ENCODE measurements around the gene FTH1. TPM values are rescaled to one million over a fixed set of nuclear protein-coding genes. Genes with fewer than 3 reads are reported as not detected.
A peak's percentile ranks its signal among the peaks of the same experiment; 100 is the strongest.

FTH1 gene
- total and polyA plus RNA-seq, 2 of the 13 experiments (the other 11 are each of a cell fraction or from before 2014, with no cell fraction given) = 607 to 760 TPM

DNA sequence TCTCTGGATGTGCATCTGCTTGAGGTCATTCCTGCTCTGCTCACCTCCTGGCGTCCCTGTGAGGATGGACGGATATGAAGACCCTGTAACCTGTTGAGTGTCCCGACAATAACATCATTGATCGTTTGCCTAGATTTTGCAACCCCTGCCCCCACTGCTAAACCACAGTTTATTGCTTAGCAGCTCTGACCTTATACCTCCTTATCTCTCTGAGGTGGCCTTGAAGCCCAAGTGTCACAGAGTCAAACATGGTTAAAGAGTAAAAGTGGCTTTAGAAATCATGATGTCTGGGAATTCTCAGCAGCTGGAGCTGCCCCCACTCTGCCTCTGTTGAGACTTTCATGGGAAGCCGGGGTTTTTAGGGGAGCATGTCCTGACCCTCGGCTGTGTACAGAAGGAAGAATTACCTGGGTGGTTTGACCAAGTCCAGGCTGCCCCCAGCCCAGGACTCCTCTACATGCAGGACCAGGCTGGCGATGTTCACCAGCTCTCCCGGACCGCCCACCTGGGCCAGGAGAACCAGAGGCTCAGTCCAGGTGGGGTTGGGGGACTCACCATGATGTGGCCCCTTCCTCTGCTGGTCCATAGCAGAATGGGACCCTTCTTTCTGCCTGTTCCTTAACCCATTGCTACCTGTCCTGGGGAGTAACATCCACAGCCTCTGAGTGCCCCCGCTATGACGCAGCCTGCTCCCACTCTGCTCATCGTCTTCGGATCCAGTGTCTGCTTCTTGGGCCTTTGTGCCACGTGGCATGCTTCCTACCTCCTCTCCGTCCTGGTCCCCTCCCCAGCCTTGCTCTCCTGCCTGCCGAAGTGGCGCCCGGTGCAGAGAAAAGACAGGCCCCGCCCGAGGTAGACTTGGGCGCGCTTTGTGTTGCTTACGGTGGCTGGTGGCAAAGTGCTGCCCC, 33.4 kb upstream of the FTH1 start (continued):
- TF ChIP-seq SRY (CRISPR knock-in tag; IDR thresholded peaks at IDR 0.05) = no peak
- TF ChIP-seq, protein P1, sequence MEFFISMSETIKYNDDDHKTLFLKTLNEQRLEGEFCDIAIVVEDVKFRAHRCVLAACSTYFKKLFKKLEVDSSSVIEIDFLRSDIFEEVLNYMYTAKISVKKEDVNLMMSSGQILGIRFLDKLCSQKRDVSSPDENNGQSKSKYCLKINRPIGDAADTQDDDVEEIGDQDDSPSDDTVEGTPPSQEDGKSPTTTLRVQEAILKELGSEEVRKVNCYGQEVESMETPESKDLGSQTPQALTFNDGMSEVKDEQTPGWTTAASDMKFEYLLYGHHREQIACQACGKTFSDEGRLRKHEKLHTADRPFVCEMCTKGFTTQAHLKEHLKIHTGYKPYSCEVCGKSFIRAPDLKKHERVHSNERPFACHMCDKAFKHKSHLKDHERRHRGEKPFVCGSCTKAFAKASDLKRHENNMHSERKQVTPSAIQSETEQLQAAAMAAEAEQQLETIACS (CRISPR knock-in tag; IDR thresholded peaks at IDR 0.05) = no peak
- no peak for TF ChIP-seq ZNF484 (CRISPR knock-in tag; IDR thresholded peaks at IDR 0.05; ENCODE audit: borderline replicate concordance, low read depth)
- 0 out of 2 replicates have a peak, but pooled peaks have one; percentile 19 for TF ChIP-seq ZBTB7A (CRISPR knock-in tag; IDR thresholded peaks at IDR 0.05)
- TF ChIP-seq, protein P2, sequence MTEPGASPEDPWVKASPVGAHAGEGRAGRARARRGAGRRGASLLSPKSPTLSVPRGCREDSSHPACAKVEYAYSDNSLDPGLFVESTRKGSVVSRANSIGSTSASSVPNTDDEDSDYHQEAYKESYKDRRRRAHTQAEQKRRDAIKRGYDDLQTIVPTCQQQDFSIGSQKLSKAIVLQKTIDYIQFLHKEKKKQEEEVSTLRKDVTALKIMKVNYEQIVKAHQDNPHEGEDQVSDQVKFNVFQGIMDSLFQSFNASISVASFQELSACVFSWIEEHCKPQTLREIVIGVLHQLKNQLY (CRISPR knock-in tag; IDR thresholded peaks at IDR 0.05) = no peak
- no peak for TF ChIP-seq CHCHD3 (CRISPR knock-in tag; IDR thresholded peaks at IDR 0.05)
- TF ChIP-seq, protein P3, sequence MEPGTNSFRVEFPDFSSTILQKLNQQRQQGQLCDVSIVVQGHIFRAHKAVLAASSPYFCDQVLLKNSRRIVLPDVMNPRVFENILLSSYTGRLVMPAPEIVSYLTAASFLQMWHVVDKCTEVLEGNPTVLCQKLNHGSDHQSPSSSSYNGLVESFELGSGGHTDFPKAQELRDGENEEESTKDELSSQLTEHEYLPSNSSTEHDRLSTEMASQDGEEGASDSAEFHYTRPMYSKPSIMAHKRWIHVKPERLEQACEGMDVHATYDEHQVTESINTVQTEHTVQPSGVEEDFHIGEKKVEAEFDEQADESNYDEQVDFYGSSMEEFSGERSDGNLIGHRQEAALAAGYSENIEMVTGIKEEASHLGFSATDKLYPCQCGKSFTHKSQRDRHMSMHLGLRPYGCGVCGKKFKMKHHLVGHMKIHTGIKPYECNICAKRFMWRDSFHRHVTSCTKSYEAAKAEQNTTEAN (CRISPR knock-in tag; conservative IDR thresholded peaks at IDR 0.05) = no peak
- TF ChIP-seq, protein P4, sequence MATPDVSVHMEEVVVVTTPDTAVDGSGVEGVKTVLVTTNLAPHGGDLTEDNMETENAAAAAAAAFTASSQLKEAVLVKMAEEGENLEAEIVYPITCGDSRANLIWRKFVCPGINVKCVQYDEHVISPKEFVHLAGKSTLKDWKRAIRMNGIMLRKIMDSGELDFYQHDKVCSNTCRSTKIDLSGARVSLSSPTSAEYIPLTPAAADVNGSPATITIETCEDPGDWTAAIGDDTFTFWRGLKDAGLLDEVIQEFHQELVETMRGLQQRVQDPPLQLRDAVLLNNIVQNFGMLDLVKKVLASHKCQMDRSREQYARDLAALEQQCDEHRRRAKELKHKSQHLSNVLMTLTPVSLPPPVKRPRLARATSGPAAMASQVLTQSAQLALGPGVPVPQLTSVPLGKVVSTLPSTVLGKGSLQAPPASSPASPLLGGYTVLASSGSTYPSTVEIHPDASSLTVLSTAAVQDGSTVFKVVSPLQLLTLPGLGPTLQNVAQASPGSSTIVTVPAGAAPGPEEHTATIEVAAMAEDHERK (CRISPR knock-in tag; IDR thresholded peaks at IDR 0.05; ENCODE audit: low read depth) = no peak
- peak; percentile 15; the same call in 1 of the 2 replicates for TF ChIP-seq ZNF768 (CRISPR knock-in tag; IDR thresholded peaks at IDR 0.05)
- TF ChIP-seq SALL1 (CRISPR knock-in tag; IDR thresholded peaks at IDR 0.05) = peak; percentile 66
- TF ChIP-seq NFKB2 (CRISPR knock-in tag; IDR thresholded peaks at IDR 0.05; ENCODE audit: borderline replicate concordance) = peak; percentile 69; the same call in 1 of the 2 replicates
- TF ChIP-seq CEBPG (CRISPR knock-in tag; IDR thresholded peaks at IDR 0.05) = peak; percentile 78
- TF ChIP-seq HDAC2 (CRISPR knock-in tag; IDR thresholded peaks at IDR 0.05) = peak; percentile 66
- TF ChIP-seq KDM3A (CRISPR knock-in tag; IDR thresholded peaks at IDR 0.05; ENCODE audit: low read depth) = 0 out of 2 replicates have a peak, but pooled peaks have one; percentile 27
- no peak for TF ChIP-seq ZNF383 (CRISPR knock-in tag; IDR thresholded peaks at IDR 0.05; ENCODE audit: borderline replicate concordance)
- TF ChIP-seq ZNF563 (CRISPR knock-in tag; IDR thresholded peaks at IDR 0.05) = no peak
- TF ChIP-seq, protein P5, sequence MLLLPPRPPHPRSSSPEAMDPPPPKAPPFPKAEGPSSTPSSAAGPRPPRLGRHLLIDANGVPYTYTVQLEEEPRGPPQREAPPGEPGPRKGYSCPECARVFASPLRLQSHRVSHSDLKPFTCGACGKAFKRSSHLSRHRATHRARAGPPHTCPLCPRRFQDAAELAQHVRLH (CRISPR knock-in tag; IDR thresholded peaks at IDR 0.05; ENCODE audit: borderline replicate concordance, low read depth) = no peak
- no peak for TF ChIP-seq SMAD1 (CRISPR knock-in tag; IDR thresholded peaks at IDR 0.05; ENCODE audit: borderline replicate concordance, low read depth)
- no peak for TF ChIP-seq ZMAT3 (CRISPR knock-in tag; conservative IDR thresholded peaks at IDR 0.05)
- 0 out of 2 replicates have a peak, but pooled peaks have one; percentile 59 for TF ChIP-seq KLF13 (CRISPR knock-in tag; IDR thresholded peaks at IDR 0.05)
- TF ChIP-seq PCBP1 (IDR thresholded peaks at IDR 0.05; ENCODE audit: borderline replicate concordance, low read depth, low read length) = no peak
- peak; percentile 29; the same call in 1 of the 2 replicates for TF ChIP-seq ZNF891 (CRISPR knock-in tag; IDR thresholded peaks at IDR 0.05)
- TF ChIP-seq TGIF2 (CRISPR knock-in tag; IDR thresholded peaks at IDR 0.05) = 0 out of 2 replicates have a peak, but pooled peaks have one; percentile 18
- TF ChIP-seq TEAD3 (CRISPR knock-in tag; optimal IDR thresholded peaks at IDR 0.05; ENCODE audit: borderline replicate concordance) = no peak

All from HepG2 (cell line).